GM18507 (cell line): ENCODE results near the gene CRHBP.
"Not testable (repeated sequence)": the region's sequence is repeated elsewhere in the genome, so short reads cannot be mapped to it uniquely, and the experiment has no call there.

ENCODE experiments used
- DNase-seq: peaks from one replicate; pipeline ENCODE4 v3.0.0; 2011; ENCODE audit warnings: low read depth; ENCODE audit not compliant: insufficient read length; ENCODE audit errors: extremely low spot score
- FAIRE-seq: peaks from 2 replicates; lab custom pipeline; 2011; peaks lifted over from hg19 to GRCh38; lab: Jason Lieb, UNC

CRHBP gene

GRCh38 chr5:76952795-76953536, at the start of gene CRHBP:
CRHBP (plus strand) TSS chr5:76953045; CDS start chr5:76953135, 90 bp downstream.
- no peak for FAIRE-seq
- DNase-seq, result no peak

GRCh38 chr5:76908166-76908565, 44.7 kb upstream of the CRHBP start:
- no peak for FAIRE-seq
- no peak for DNase-seq

- not testable (repeated sequence) for FAIRE-seq
These were observed 42.4 kb upstream of the CRHBP start for GRCh38 chr5:76910344-76910933.

GRCh38 chr5:76914671-76915070, 38.2 kb upstream of the CRHBP start:
- FAIRE-seq, DNase-seq: not testable (repeated sequence)

More at GRCh38 chr5:76910344-76910933, 42.4 kb upstream of the CRHBP start:
- DNase-seq, result not testable (repeated sequence)

GRCh38 chr5:76918539-76918938, 34.3 kb upstream of the CRHBP start:
- DNase-seq (no peak), FAIRE-seq (no peak)

GRCh38 chr5:76920491-76920890, 32.4 kb upstream of the CRHBP start:
- DNase-seq (no peak), FAIRE-seq (no peak)

- DNase-seq (no peak), FAIRE-seq (no peak)
These were observed 26.3 kb upstream of the CRHBP start for GRCh38 chr5:76926329-76927105.

- no peak for DNase-seq
- no peak for FAIRE-seq
These were observed 24.9 kb upstream of the CRHBP start for GRCh38 chr5:76927961-76928360.

GRCh38 chr5:76930083-76930482, 22.8 kb upstream of the CRHBP start:
- DNase-seq (no peak), FAIRE-seq (no peak)

GRCh38 chr5:76938177-76938576, 14.7 kb upstream of the CRHBP start:
- peak; percentile 18 for FAIRE-seq
- DNase-seq, result no peak

- FAIRE-seq (peak; percentile 5), DNase-seq (no peak)
These were observed 11.8 kb upstream of the CRHBP start for GRCh38 chr5:76941000-76941399.

GRCh38 chr5:76941442-76941841, 11.4 kb upstream of the CRHBP start:
- FAIRE-seq (no peak), DNase-seq (no peak)

GRCh38 chr5:76942581-76942980, 10.3 kb upstream of the CRHBP start:
- FAIRE-seq, result no peak
- DNase-seq, result no peak

- no peak for FAIRE-seq
- DNase-seq, result no peak
These were observed 9.8 kb upstream of the CRHBP start for GRCh38 chr5:76943006-76943405.

- FAIRE-seq, result no peak
- DNase-seq, result no peak
These were observed 8.2 kb upstream of the CRHBP start for GRCh38 chr5:76944638-76945037.

GRCh38 chr5:76945238-76945637, 7.6 kb upstream of the CRHBP start:
- not testable (repeated sequence) for FAIRE-seq

GRCh38 chr5:76946090-76946489, 6.8 kb upstream of the CRHBP start:
- no peak for FAIRE-seq
- no peak for DNase-seq

More at GRCh38 chr5:76945238-76945637, 7.6 kb upstream of the CRHBP start:
- DNase-seq, result not testable (repeated sequence)

GRCh38 chr5:76947082-76947503, 5.8 kb upstream of the CRHBP start:
- FAIRE-seq (no peak), DNase-seq (no peak)

GRCh38 chr5:76953551-76954382, 922 bp downstream of the CRHBP start:
- FAIRE-seq (no peak), DNase-seq (no peak)
